Activated T-helper 9 cell treated with anti-CD3 and anti-CD28 coated beads, Interleukin-2, amount 50 U/mL, for 16 hours (primary cell): ENCODE results near the gene CLASP1.
"Not testable (repeated sequence)": the region's sequence is repeated elsewhere in the genome, so short reads cannot be mapped to it uniquely, and the experiment has no call there.

Experiments used
- DNase-seq: peaks from one replicate; pipeline ENCODE4 v3.0.0-alpha.2; 2020; ENCODE audit warnings: low read depth

Gene CLASP1

GRCh38 chr2:121419081-121419699 lies 230.1 kb downstream of the CLASP1 start:
- DNase-seq = no peak

GRCh38 chr2:121418494-121419058 lies 230.7 kb downstream of the CLASP1 start:
- DNase-seq = no peak

GRCh38 chr2:121417826-121418225 lies 231.4 kb downstream of the CLASP1 start:
- DNase-seq = no peak

- no peak for DNase-seq
These were observed 233.5 kb downstream of the CLASP1 start for GRCh38 chr2:121415727-121416126.

GRCh38 chr2:121412349-121412748 lies 236.9 kb downstream of the CLASP1 start:
- no peak for DNase-seq

GRCh38 chr2:121409966-121410365 lies 239.3 kb downstream of the CLASP1 start:
- DNase-seq = no peak

GRCh38 chr2:121409388-121409787 lies 239.9 kb downstream of the CLASP1 start:
- DNase-seq = no peak

GRCh38 chr2:121408641-121409040 lies 240.6 kb downstream of the CLASP1 start:
- DNase-seq = no peak

GRCh38 chr2:121405233-121405632 lies 244.0 kb downstream of the CLASP1 start:
- DNase-seq = no peak

- DNase-seq = no peak
These were observed 249.1 kb downstream of the CLASP1 start for GRCh38 chr2:121400201-121400600.

GRCh38 chr2:121398853-121399252 lies 250.4 kb downstream of the CLASP1 start:
- DNase-seq = no peak

GRCh38 chr2:121390082-121390692 lies 259.1 kb downstream of the CLASP1 start:
- DNase-seq = no peak

- no peak for DNase-seq
These were observed 260.9 kb downstream of the CLASP1 start for GRCh38 chr2:121388371-121388770.

- DNase-seq = no peak
These were observed 261.5 kb downstream of the CLASP1 start for GRCh38 chr2:121387591-121388325.

- no peak for DNase-seq
These were observed 262.6 kb downstream of the CLASP1 start for GRCh38 chr2:121386707-121387106.

- DNase-seq = no peak
These were observed 263.2 kb downstream of the CLASP1 start for GRCh38 chr2:121386102-121386501.

GRCh38 chr2:121382744-121383143 lies 266.5 kb downstream of the CLASP1 start:
- no peak for DNase-seq

GRCh38 chr2:121377646-121378045 lies 271.6 kb downstream of the CLASP1 start:
- no peak for DNase-seq

GRCh38 chr2:121376535-121377250 lies 272.6 kb downstream of the CLASP1 start:
- no peak for DNase-seq

- no peak for DNase-seq
These were observed 273.6 kb downstream of the CLASP1 start for GRCh38 chr2:121375621-121376159.

GRCh38 chr2:121374412-121375075 lies 274.7 kb downstream of the CLASP1 start:
- not testable (repeated sequence) for DNase-seq
